ENCODE results near the gene C10orf62.

GRCh38 chr10:97584798-97585438 lies 4.6 kb upstream of the C10orf62 start:
- TF ChIP-seq, protein P1, sequence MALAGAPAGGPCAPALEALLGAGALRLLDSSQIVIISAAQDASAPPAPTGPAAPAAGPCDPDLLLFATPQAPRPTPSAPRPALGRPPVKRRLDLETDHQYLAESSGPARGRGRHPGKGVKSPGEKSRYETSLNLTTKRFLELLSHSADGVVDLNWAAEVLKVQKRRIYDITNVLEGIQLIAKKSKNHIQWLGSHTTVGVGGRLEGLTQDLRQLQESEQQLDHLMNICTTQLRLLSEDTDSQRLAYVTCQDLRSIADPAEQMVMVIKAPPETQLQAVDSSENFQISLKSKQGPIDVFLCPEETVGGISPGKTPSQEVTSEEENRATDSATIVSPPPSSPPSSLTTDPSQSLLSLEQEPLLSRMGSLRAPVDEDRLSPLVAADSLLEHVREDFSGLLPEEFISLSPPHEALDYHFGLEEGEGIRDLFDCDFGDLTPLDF (CRISPR knock-in tag; IDR thresholded peaks at IDR 0.05) = no peak
- no peak for TF ChIP-seq ZNF277 (CRISPR knock-in tag; IDR thresholded peaks at IDR 0.05; ENCODE audit: borderline replicate concordance)
- TF ChIP-seq THAP7 (CRISPR knock-in tag; IDR thresholded peaks at IDR 0.05) = no peak
- TF ChIP-seq POLR2B (IDR thresholded peaks at IDR 0.05; ENCODE audit: low read depth, partially characterized antibody) = no peak
- TF ChIP-seq ZC3H11A (IDR thresholded peaks at IDR 0.05; ENCODE audit: low read depth, low read length) = no peak
- no peak for TF ChIP-seq BRCA1 (IDR thresholded peaks at IDR 0.05)
- TF ChIP-seq BRCA1 (CRISPR knock-in tag; IDR thresholded peaks at IDR 0.05) = no peak

Data from K562 (cell line).